GM10248 (cell line): ENCODE measurements around the gene POLE.

ENCODE experiments used
- CTCF ChIA-PET: fragments of 300-600 bp; sonication (Branson Sonifier 250); formaldehyde crosslinking; extraction: SDS; loops from one replicate; lab custom pipeline; 2021; ENCODE audit warnings: antibody characterized with exemption; lab: Yijun Ruan, JAX
- POLR2A ChIA-PET: fragments of 350-650 bp; sonication (Branson Sonifier 250); formaldehyde crosslinking; extraction: SDS; loops from one replicate; lab custom pipeline; 2020; ENCODE audit warnings: antibody characterized with exemption; lab: Yijun Ruan, JAX
- DNase-seq: peaks from one replicate; pipeline ENCODE4 v3.0.0; 2012; ENCODE audit errors: extremely low spot score
- CTCF ChIP-seq: IDR thresholded peaks from 2 replicates; pipeline ENCODE4 v1.5.1; 2012; ENCODE audit warnings: mild to moderate bottlenecking, low read depth; ENCODE audit errors: extremely low read depth, missing control alignments, control extremely low read depth

POLE gene

GRCh38 chr12:132619071-132619385, 68.1 kb downstream of the POLE start:
- ChIA-PET CTCF (no interaction called here), POLR2A (no interaction called here)
- DNase-seq, result no peak
- TF ChIP-seq CTCF, result no peak

- no peak for DNase-seq
- TF ChIP-seq CTCF, result no peak
- CTCF ChIA-PET, result no interaction called here
- POLR2A ChIA-PET, result no interaction called here
Observed at GRCh38 chr12:132618683-132619043, 68.5 kb downstream of the POLE start, which contains the start of gene P2RX2. TSS of gene P2RX2 (plus strand) at chr12:132618776. CDS start at chr12:132618817, 41 bp downstream.

- no peak for TF ChIP-seq CTCF
- no peak for DNase-seq
- ChIA-PET POLR2A (no interaction called here), CTCF (interaction anchor here (0.9 to 2.0 kb wide), 3 partner anchors 23 to 458 kb away, joined by 3 to 8 read pairs (median 3); no protein-coding TSS in a partner anchor)
Observed at GRCh38 chr12:132617822-132618682, 69.1 kb downstream of the POLE start.

- POLR2A ChIA-PET, result no interaction called here
- DNase-seq, result no peak
- CTCF ChIA-PET, result interaction anchor here (0.9 to 2.0 kb wide), 6 partner anchors 14 to 457 kb away, joined by 3 to 8 read pairs (median 4); no protein-coding TSS in a partner anchor
- no peak for TF ChIP-seq CTCF
Observed at GRCh38 chr12:132617135-132617701, 69.9 kb downstream of the POLE start.

GRCh38 chr12:132615579-132616038, 71.5 kb downstream of the POLE start:
- DNase-seq, result no peak
- TF ChIP-seq CTCF, result no peak
- ChIA-PET CTCF (interaction anchor here (0.7 to 3.4 kb wide), 13 partner anchors 15 to 421 kb away, joined by 3 to 38 read pairs (median 6); no protein-coding TSS in a partner anchor), POLR2A (no interaction called here)

GRCh38 chr12:132614861-132615578, 72.1 kb downstream of the POLE start:
- TF ChIP-seq CTCF, result peak; percentile 82
- DNase-seq, result peak; percentile 85
- ChIA-PET POLR2A (no interaction called here), CTCF (interaction anchor here (0.6 to 3.4 kb wide), 20 partner anchors 9 to 685 kb away, joined by 3 to 38 read pairs (median 4); no protein-coding TSS in a partner anchor)
